CD14-positive monocyte (primary cell): ENCODE measurements around the gene VMP1. TPM values are rescaled to one million over a fixed set of nuclear protein-coding genes. Genes with fewer than 3 reads are reported as not detected.
A peak's percentile ranks its signal among the peaks of the same experiment; 100 is the strongest.

Experiments
- DNase-seq, 3 donors: peaks; one replicate each; pipeline ENCODE4 v3.0.0-alpha.2; 2011 to 2022
- H2AFZ ChIP-seq: 2 replicates; pipeline ENCODE4 v1.6.0; 2012; ENCODE audit warnings: mild to moderate bottlenecking, low read depth, low read length, inconsistent platforms; ENCODE audit not compliant: insufficient read depth, poor library complexity, severe bottlenecking
- H3K27ac ChIP-seq, 2 donors: 1 replicate in 1 of 2; 2 replicates in 1 of 2; pipeline ENCODE4 v1.5.1; 2012 to 2013; ENCODE audit warnings: low read length in 2 of 2, control low read depth in 1 of 2, inconsistent platforms in 1 of 2, low read depth in 1 of 2, mild to moderate bottlenecking in 1 of 2
- H3K27me3 ChIP-seq, 2 donors: one replicate each; pipeline versions ENCODE4 v1.6.0 to v1.6.1; 2011 to 2013; ENCODE audit warnings: low read length in 2 of 2; ENCODE audit not compliant: control insufficient read depth in 2 of 2, insufficient read depth in 2 of 2
- H3K36me3 ChIP-seq, 2 donors: replicated peaks in 1 of 2; 1 replicate in 1 of 2; 2 replicates in 1 of 2; pipeline versions ENCODE4 v1.5.1 to v1.6.1; 2012 to 2013; ENCODE audit warnings: low read length in 2 of 2, control low read depth in 1 of 2, inconsistent platforms in 1 of 2, mild to moderate bottlenecking in 1 of 2; ENCODE audit not compliant: insufficient read depth in 2 of 2, control insufficient read depth in 1 of 2
- H3K4me1 ChIP-seq, 2 donors: 1 replicate in 1 of 2; 2 replicates in 1 of 2; pipeline versions ENCODE4 v1.5.1 to v1.6.1; 2012 to 2013; ENCODE audit warnings: low read length in 2 of 2, control low read depth in 1 of 2, inconsistent platforms in 1 of 2, mild to moderate bottlenecking in 1 of 2, moderate library complexity in 1 of 2; ENCODE audit not compliant: insufficient read depth in 2 of 2, control insufficient read depth in 1 of 2
- H3K4me2 ChIP-seq: replicated peaks from 2 replicates; pipeline ENCODE3; 2012; ENCODE audit warnings: low read length, moderate library complexity, mild to moderate bottlenecking; ENCODE audit not compliant: poor library complexity, severe bottlenecking; ENCODE audit errors: extremely low read depth
- H3K4me3 ChIP-seq, 3 experiments: fragments of 200-600 bp in 1 of 3; sonication (generic) in 1 of 3; replicated peaks in 1 of 3; 1 replicate in 2 of 3; 2 replicates in 1 of 3; pipeline ENCODE4 v1.5.1; 2011 to 2013; ENCODE audit warnings: low read length in 3 of 3, mild to moderate bottlenecking in 3 of 3, control low read depth in 2 of 3, low read depth in 2 of 3, inconsistent platforms in 1 of 3, moderate library complexity in 1 of 3
- H3K79me2 ChIP-seq: 2 replicates; pipeline ENCODE4 v1.6.0; 2012; ENCODE audit warnings: mild to moderate bottlenecking, control low read depth, inconsistent platforms, low read length, moderate library complexity; ENCODE audit not compliant: insufficient read depth
- H3K9ac ChIP-seq: 2 replicates; pipeline ENCODE4 v1.6.0; 2017; ENCODE audit warnings: low read length, mild to moderate bottlenecking; ENCODE audit not compliant: insufficient read depth, poor library complexity, severe bottlenecking
- H3K9me3 ChIP-seq, 2 donors: replicated peaks in 1 of 2; 1 replicate in 1 of 2; 2 replicates in 1 of 2; pipeline versions ENCODE4 v1.5.1 to v1.6.1; 2012 to 2013; ENCODE audit warnings: low read length in 2 of 2, control low read depth in 1 of 2; ENCODE audit not compliant: control insufficient read depth in 1 of 2, insufficient read depth in 1 of 2
- H4K20me1 ChIP-seq: 2 replicates; pipeline ENCODE4 v1.6.0; 2012; ENCODE audit warnings: mild to moderate bottlenecking, low read length, control low read depth, moderate library complexity; ENCODE audit not compliant: insufficient read depth
- H3K27ac Mint-ChIP-seq, 7 donors: one replicate each; pipeline ENCODE4 v1.8.0; 2020; ENCODE audit warnings: mild to moderate bottlenecking in 7 of 7, mixed read lengths in 7 of 7, moderate library complexity in 6 of 7, inconsistent platforms in 2 of 7
- H3K27me3 Mint-ChIP-seq, 3 donors: one replicate each; pipeline ENCODE4 v1.8.0; 2021 to 2022; ENCODE audit warnings: low read depth in 3 of 3, mild to moderate bottlenecking in 3 of 3, mixed read lengths in 3 of 3, moderate library complexity in 3 of 3, inconsistent platforms in 1 of 3
- H3K36me3 Mint-ChIP-seq, 2 donors: one replicate each; pipeline ENCODE4 v1.8.0; 2020; ENCODE audit warnings: mixed read lengths in 2 of 2, inconsistent platforms in 1 of 2, mild to moderate bottlenecking in 1 of 2
- H3K4me1 Mint-ChIP-seq: one replicate; pipeline ENCODE4 v1.8.0; 2020; ENCODE audit warnings: mild to moderate bottlenecking, mixed read lengths
- H3K4me3 Mint-ChIP-seq, 2 donors: one replicate each; pipeline ENCODE4 v1.8.0; 2020; ENCODE audit warnings: mild to moderate bottlenecking in 2 of 2, mixed read lengths in 2 of 2, moderate library complexity in 1 of 2
- H3K9me3 Mint-ChIP-seq, 7 donors: one replicate each; pipeline ENCODE4 v1.8.0; 2020 to 2022; ENCODE audit warnings: mixed read lengths in 7 of 7, mild to moderate bottlenecking in 6 of 7, moderate library complexity in 6 of 7, inconsistent platforms in 2 of 7
- WGBS: methylation state at CpG from one replicate; pipeline ENCODE4 v1.1.5; 2013; ENCODE audit warnings: missing lambda C conversion rate; ENCODE audit not compliant: insufficient coverage; 5-methylcytosine and 5-hydroxymethylcytosine counted together
- intact Hi-C, 2 donors: fragments of 100-400 bp; cut with micrococcal nuclease; formaldehyde crosslinking; loops; one replicate each; pipeline versions ENCODE4 v1.15.0 to v1.15.1; 2023
- polyA plus RNA-seq, 3 donors: library from polyadenylated mRNA; depleted of rRNA in 1 of 3; unstranded in 2 of 3; stranded (reverse) in 1 of 3; fragments of 300-500 nt in 2 of 3; fragments of >200 nt in 1 of 3; fragmentation: Illumina TruSeq in 2 of 3; gene quantifications; 1 replicate in 2 of 3; 2 replicates in 1 of 3; pipeline ENCODE4 v1.2.3, GENCODE V29; 2012 to 2021
- TF ChIP-seq, protein P1 (sequence below): fragments of 200-600 bp; IDR thresholded peaks from one replicate; pipeline ENCODE4 v1.8.0; 2022; ENCODE audit warnings: antibody characterized with exemption, mild to moderate bottlenecking

VMP1 gene
- polyA plus RNA-seq, 3 donors: 246 to 511 (median 386) TPM

- H3K4me2 ChIP-seq: no peak overlapping the region
- H3K4me1 ChIP-seq: peaks cover 23 to 41% of the 10 kb centered on the region in 2 donors
- H3K79me2 ChIP-seq: peaks cover 41% of the 10 kb centered on the region
- H3K9me3 Mint-ChIP-seq: no peaks in the 10 kb centered on the region
- H3K4me3 Mint-ChIP-seq: no peak overlapping the region
- H3K9ac ChIP-seq: no peak overlapping the region
- intact Hi-C loops: no loop called here
- H3K9me3 ChIP-seq: no peaks in the 10 kb centered on the region
- no peaks in the 10 kb centered on the region for H4K20me1 ChIP-seq
- H3K4me3 ChIP-seq: no peak overlapping the region
- no peak overlapping the region for H3K27ac ChIP-seq
- TF ChIP-seq, protein P1, sequence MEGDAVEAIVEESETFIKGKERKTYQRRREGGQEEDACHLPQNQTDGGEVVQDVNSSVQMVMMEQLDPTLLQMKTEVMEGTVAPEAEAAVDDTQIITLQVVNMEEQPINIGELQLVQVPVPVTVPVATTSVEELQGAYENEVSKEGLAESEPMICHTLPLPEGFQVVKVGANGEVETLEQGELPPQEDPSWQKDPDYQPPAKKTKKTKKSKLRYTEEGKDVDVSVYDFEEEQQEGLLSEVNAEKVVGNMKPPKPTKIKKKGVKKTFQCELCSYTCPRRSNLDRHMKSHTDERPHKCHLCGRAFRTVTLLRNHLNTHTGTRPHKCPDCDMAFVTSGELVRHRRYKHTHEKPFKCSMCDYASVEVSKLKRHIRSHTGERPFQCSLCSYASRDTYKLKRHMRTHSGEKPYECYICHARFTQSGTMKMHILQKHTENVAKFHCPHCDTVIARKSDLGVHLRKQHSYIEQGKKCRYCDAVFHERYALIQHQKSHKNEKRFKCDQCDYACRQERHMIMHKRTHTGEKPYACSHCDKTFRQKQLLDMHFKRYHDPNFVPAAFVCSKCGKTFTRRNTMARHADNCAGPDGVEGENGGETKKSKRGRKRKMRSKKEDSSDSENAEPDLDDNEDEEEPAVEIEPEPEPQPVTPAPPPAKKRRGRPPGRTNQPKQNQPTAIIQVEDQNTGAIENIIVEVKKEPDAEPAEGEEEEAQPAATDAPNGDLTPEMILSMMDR: no peak
- H3K4me1 Mint-ChIP-seq: peaks cover 33% of the 10 kb centered on the region
- peaks cover 41 to 64% of the 10 kb centered on the region in 2 donors for H3K36me3 Mint-ChIP-seq
- peaks cover 0 to 3% (median 0%) of the 10 kb centered on the region in 3 donors for H3K27me3 Mint-ChIP-seq
- peaks cover 27 to 57% of the 10 kb centered on the region in 2 donors for H3K36me3 ChIP-seq
- no peak overlapping the region for H2AFZ ChIP-seq
- no peak for DNase-seq
- H3K27me3 ChIP-seq: no peaks in the 10 kb centered on the region
- peak overlapping the region in 2 of 7 donors; percentile 21 to 73 for H3K27ac Mint-ChIP-seq
Measured at GRCh38 chr17:59765038-59765437, 57.6 kb downstream of the VMP1 start.

DNA sequence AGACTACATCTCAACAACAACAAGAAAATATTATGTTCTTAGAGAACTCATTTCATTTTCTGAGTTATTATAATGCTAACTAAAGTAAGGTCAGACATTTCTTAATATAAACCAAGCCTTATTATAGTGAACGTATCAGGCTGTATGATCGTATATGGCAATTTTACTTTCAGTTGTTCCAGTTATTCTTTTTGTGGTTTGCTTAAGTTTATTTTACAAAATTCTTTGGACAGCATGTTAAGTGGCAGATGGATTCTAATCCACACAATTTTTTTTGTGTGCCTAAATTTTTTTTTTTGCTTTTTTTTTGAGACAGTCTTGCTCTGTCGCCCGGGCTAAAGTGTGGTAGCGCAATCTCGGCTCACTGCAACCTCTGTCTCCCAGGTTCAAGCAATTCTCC is 59.0 kb downstream of the VMP1 start:
- H3K9me3 Mint-ChIP-seq: no peaks in the 10 kb centered on the region
- H2AFZ ChIP-seq: no peak overlapping the region
- peaks cover 32% of the 10 kb centered on the region for H3K4me1 Mint-ChIP-seq
- no peaks in the 10 kb centered on the region for H3K27me3 ChIP-seq
- H3K4me2 ChIP-seq: no peak overlapping the region
- H3K36me3 ChIP-seq: peaks cover 29 to 49% of the 10 kb centered on the region in 2 donors
- H3K27ac Mint-ChIP-seq: peak overlapping the region in 3 of 7 donors; percentile 15 to 83 (median 69)
- no peak for DNase-seq
- H3K4me3 ChIP-seq: no peak overlapping the region
- intact Hi-C loops: no loop called here
- peaks cover 23 to 41% of the 10 kb centered on the region in 2 donors for H3K4me1 ChIP-seq
- peaks cover 0 to 4% (median 0%) of the 10 kb centered on the region in 3 donors for H3K27me3 Mint-ChIP-seq
- H3K4me3 Mint-ChIP-seq: no peak overlapping the region
- peaks cover 43% of the 10 kb centered on the region for H3K79me2 ChIP-seq
- TF ChIP-seq, protein P1: no peak
- no peak overlapping the region for H3K27ac ChIP-seq
- H3K9ac ChIP-seq: no peak overlapping the region
- peaks cover 39 to 66% of the 10 kb centered on the region in 2 donors for H3K36me3 Mint-ChIP-seq
- no peaks in the 10 kb centered on the region for H3K9me3 ChIP-seq
- 100% methylated on average over 4 of the region's 6 CpGs for WGBS
- H4K20me1 ChIP-seq: no peaks in the 10 kb centered on the region
